Endometrium (tissue), 2 donors: ENCODE data around the gene DAZL.
"Not testable (repeated sequence)": the region's sequence is repeated elsewhere in the genome, so short reads cannot be mapped to it uniquely, and the experiment has no call there.

Experiments used
- FAIRE-seq: peaks from 2 replicates; lab custom pipeline; 2012; peaks lifted over from hg19 to GRCh38; lab: Jason Lieb, UNC
- donor health status: control.
- donor health status: control.

DAZL gene

GRCh38 chr3:16604887-16605602, at the start of gene DAZL:
DAZL (minus strand) TSS chr3:16605423; CDS start chr3:16605205, 218 bp downstream.
- no peak for FAIRE-seq

- FAIRE-seq = no peak
Measured at GRCh38 chr3:16654976-16655375, 49.8 kb upstream of the DAZL start.

- peak; percentile 80 for FAIRE-seq
Measured at GRCh38 chr3:16653712-16654111, 48.5 kb upstream of the DAZL start.

GRCh38 chr3:16647668-16648067, 42.4 kb upstream of the DAZL start:
- FAIRE-seq = no peak

- no peak for FAIRE-seq
Measured at GRCh38 chr3:16639806-16640205, 34.6 kb upstream of the DAZL start.

GRCh38 chr3:16633948-16634347, 28.7 kb upstream of the DAZL start:
- no peak for FAIRE-seq

GRCh38 chr3:16632395-16632794, 27.2 kb upstream of the DAZL start:
- no peak for FAIRE-seq

GRCh38 chr3:16618721-16619120, 13.5 kb upstream of the DAZL start:
- FAIRE-seq = no peak

- FAIRE-seq = not testable (repeated sequence)
Measured at GRCh38 chr3:16617155-16617554, 11.9 kb upstream of the DAZL start.

- FAIRE-seq = no peak
Measured at GRCh38 chr3:16616083-16616482, 10.9 kb upstream of the DAZL start.

GRCh38 chr3:16614033-16615031, 9.1 kb upstream of the DAZL start:
- FAIRE-seq = no peak

GRCh38 chr3:16609927-16610580, 4.8 kb upstream of the DAZL start:
- no peak for FAIRE-seq

- FAIRE-seq = no peak
Measured at GRCh38 chr3:16608816-16609215, 3.6 kb upstream of the DAZL start.

GRCh38 chr3:16607718-16608117, 2.5 kb upstream of the DAZL start:
- no peak for FAIRE-seq

- no peak for FAIRE-seq
Measured at GRCh38 chr3:16606398-16606797, 1.2 kb upstream of the DAZL start.

GRCh38 chr3:16605966-16606365, 743 bp upstream of the DAZL start:
- FAIRE-seq = no peak

- FAIRE-seq = no peak
Measured at GRCh38 chr3:16604433-16604832, 790 bp downstream of the DAZL start.

- no peak for FAIRE-seq
Measured at GRCh38 chr3:16601537-16602005, 3.7 kb downstream of the DAZL start.

GRCh38 chr3:16600780-16601536, 4.3 kb downstream of the DAZL start:
- peak; percentile 94 for FAIRE-seq

- no peak for FAIRE-seq
Measured at GRCh38 chr3:16599694-16600093, 5.5 kb downstream of the DAZL start.

GRCh38 chr3:16596352-16597032, 8.7 kb downstream of the DAZL start:
- no peak for FAIRE-seq
